ENCODE measurements around the gene SOWAHA.

Gene SOWAHA

GRCh38 chr5:132785864-132786263 lies 27.2 kb upstream of the SOWAHA start:
- TF ChIP-seq MAX (IDR thresholded peaks at IDR 0.05; ENCODE audit: low read depth, low read length) (no peak), CTCF (IDR thresholded peaks at IDR 0.05; ENCODE audit: low read depth, low read length) (no peak), POLR2A (IDR thresholded peaks at IDR 0.05; ENCODE audit: extremely low read depth, insufficient read length) (no peak), MYC (IDR thresholded peaks at IDR 0.05; ENCODE audit: low read depth, low read length) (no peak)
- H3K4me3 ChIP-seq (ENCODE audit: low read depth, low read length) = no peak overlapping the region

GRCh38 chr5:132787076-132787475 lies 26.0 kb upstream of the SOWAHA start:
- TF ChIP-seq POLR2A (IDR thresholded peaks at IDR 0.05; ENCODE audit: extremely low read depth, insufficient read length) (no peak), CTCF (IDR thresholded peaks at IDR 0.05; ENCODE audit: low read depth, low read length) (no peak), MYC (IDR thresholded peaks at IDR 0.05; ENCODE audit: low read depth, low read length) (no peak), MAX (IDR thresholded peaks at IDR 0.05; ENCODE audit: low read depth, low read length) (no peak)
- no peak for DNase-seq (ENCODE audit: low read depth)
- no peak overlapping the region for H3K4me3 ChIP-seq (ENCODE audit: low read depth, low read length)

More at GRCh38 chr5:132785864-132786263, 27.2 kb upstream of the SOWAHA start:
- no peak for DNase-seq (ENCODE audit: low read depth)

GRCh38 chr5:132788508-132788907 lies 24.6 kb upstream of the SOWAHA start:
- H3K4me3 ChIP-seq (ENCODE audit: low read depth, low read length) = no peak overlapping the region
- TF ChIP-seq MAX (IDR thresholded peaks at IDR 0.05; ENCODE audit: low read depth, low read length) (no peak), MYC (IDR thresholded peaks at IDR 0.05; ENCODE audit: low read depth, low read length) (no peak), POLR2A (IDR thresholded peaks at IDR 0.05; ENCODE audit: extremely low read depth, insufficient read length) (no peak)
- DNase-seq (ENCODE audit: low read depth) = no peak

GRCh38 chr5:132788990-132789886 lies 23.9 kb upstream of the SOWAHA start:
- H3K4me3 ChIP-seq (ENCODE audit: low read depth, low read length) = no peak overlapping the region
- no peak for TF ChIP-seq MYC (IDR thresholded peaks at IDR 0.05; ENCODE audit: low read depth, low read length)
- no peak for TF ChIP-seq POLR2A (IDR thresholded peaks at IDR 0.05; ENCODE audit: extremely low read depth, insufficient read length)
- no peak for TF ChIP-seq CTCF (IDR thresholded peaks at IDR 0.05; ENCODE audit: low read depth, low read length)
- no peak for TF ChIP-seq MAX (IDR thresholded peaks at IDR 0.05; ENCODE audit: low read depth, low read length)
- DNase-seq (ENCODE audit: low read depth) = no peak

- H3K4me3 ChIP-seq (ENCODE audit: low read depth, low read length) = no peak overlapping the region
- DNase-seq (ENCODE audit: low read depth) = no peak
- TF ChIP-seq CTCF (IDR thresholded peaks at IDR 0.05; ENCODE audit: low read depth, low read length) = no peak
- TF ChIP-seq POLR2A (IDR thresholded peaks at IDR 0.05; ENCODE audit: extremely low read depth, insufficient read length) = no peak
- TF ChIP-seq MYC (IDR thresholded peaks at IDR 0.05; ENCODE audit: low read depth, low read length) = no peak
- no peak for TF ChIP-seq MAX (IDR thresholded peaks at IDR 0.05; ENCODE audit: low read depth, low read length)
These were observed 22.8 kb upstream of the SOWAHA start for GRCh38 chr5:132790201-132790865.

- TF ChIP-seq MAX (IDR thresholded peaks at IDR 0.05; ENCODE audit: low read depth, low read length) (no peak), POLR2A (IDR thresholded peaks at IDR 0.05; ENCODE audit: extremely low read depth, insufficient read length) (no peak), MYC (IDR thresholded peaks at IDR 0.05; ENCODE audit: low read depth, low read length) (no peak)
- no peak for DNase-seq (ENCODE audit: low read depth)
- H3K4me3 ChIP-seq (ENCODE audit: low read depth, low read length) = no peak overlapping the region
These were observed 22.1 kb upstream of the SOWAHA start for GRCh38 chr5:132791026-132791425.

Measured in NB4 (cell line).